Measurements from ENCODE around the gene FSTL4. TPM values are rescaled to one million over a fixed set of nuclear protein-coding genes. Genes with fewer than 3 reads are reported as not detected.

The FSTL4 gene
- total and polyA plus RNA-seq, 8 donors = 0.11 to 2.9 (median 0.22) TPM

DNA sequence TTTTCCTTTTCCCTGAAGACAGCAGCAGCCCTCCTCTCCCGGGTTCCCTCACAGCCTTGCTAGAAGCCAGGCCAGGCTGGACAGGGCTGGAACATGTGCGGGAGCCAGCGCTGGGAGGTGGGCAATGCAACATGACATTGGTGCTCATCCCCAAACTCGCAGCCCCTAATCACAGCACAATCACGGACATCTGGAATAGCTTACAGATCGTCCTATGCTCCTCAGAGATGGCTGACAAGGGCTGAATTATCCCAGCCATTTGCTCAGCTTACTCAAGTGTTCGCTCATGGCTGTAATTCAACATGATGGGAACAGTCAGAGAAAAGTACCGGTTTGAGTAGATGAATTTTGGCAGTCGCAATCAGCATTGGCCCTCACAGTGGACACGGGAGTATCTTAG, 49.8 kb downstream of the FSTL4 start:
- H3K27me3 ChIP-seq = no peaks in the 10 kb centered on the region
- ATAC-seq = no peak
- intact Hi-C loops (cut with DNase I) = no loop called here

DNA sequence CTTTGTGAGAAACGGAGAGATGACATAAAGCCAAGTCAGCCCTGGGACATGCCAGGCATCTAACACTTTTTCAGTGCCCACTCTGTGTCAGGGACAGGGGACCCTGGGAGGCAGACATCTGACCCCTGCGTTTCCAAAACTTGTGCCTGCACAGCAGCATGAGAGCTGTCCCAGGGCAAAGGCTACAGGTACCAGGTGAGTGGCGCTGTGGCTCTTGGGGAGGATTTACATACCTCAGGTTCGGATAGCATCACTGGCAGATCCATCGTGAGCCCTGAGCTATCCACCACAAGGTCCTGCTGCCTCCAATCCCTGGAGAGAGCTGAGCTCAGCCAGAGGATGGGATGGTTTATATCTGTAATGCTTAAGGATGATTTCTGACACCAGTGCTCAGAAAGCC, 52.4 kb downstream of the FSTL4 start:
- ATAC-seq = no peak
- Histone ChIP-seq H3K4me3 (no peak overlapping the region), H3K27ac (no peak overlapping the region), H3K27me3 (peaks cover 0 to 11% of the 10 kb centered on the region in 2 donors), H3K36me3 (no peaks in the 10 kb centered on the region), H3K9me3 (no peaks in the 10 kb centered on the region), H3K4me1 (no peaks in the 10 kb centered on the region)
- no peak for DNase-seq
- TF ChIP-seq, protein P1, sequence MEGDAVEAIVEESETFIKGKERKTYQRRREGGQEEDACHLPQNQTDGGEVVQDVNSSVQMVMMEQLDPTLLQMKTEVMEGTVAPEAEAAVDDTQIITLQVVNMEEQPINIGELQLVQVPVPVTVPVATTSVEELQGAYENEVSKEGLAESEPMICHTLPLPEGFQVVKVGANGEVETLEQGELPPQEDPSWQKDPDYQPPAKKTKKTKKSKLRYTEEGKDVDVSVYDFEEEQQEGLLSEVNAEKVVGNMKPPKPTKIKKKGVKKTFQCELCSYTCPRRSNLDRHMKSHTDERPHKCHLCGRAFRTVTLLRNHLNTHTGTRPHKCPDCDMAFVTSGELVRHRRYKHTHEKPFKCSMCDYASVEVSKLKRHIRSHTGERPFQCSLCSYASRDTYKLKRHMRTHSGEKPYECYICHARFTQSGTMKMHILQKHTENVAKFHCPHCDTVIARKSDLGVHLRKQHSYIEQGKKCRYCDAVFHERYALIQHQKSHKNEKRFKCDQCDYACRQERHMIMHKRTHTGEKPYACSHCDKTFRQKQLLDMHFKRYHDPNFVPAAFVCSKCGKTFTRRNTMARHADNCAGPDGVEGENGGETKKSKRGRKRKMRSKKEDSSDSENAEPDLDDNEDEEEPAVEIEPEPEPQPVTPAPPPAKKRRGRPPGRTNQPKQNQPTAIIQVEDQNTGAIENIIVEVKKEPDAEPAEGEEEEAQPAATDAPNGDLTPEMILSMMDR (IDR thresholded peaks at IDR 0.05) = no peak
- intact Hi-C loops (cut with DNase I) = no loop called here

More for the DNA sequence above, 49.8 kb downstream of the FSTL4 start:
- Histone ChIP-seq H3K4me3 (no peak overlapping the region), H3K4me1 (no peaks in the 10 kb centered on the region), H3K27ac (no peak overlapping the region), H3K36me3 (no peaks in the 10 kb centered on the region), H3K9me3 (no peaks in the 10 kb centered on the region)
- TF ChIP-seq, protein P1 (IDR thresholded peaks at IDR 0.05) = no peak
- no peak for DNase-seq

DNA sequence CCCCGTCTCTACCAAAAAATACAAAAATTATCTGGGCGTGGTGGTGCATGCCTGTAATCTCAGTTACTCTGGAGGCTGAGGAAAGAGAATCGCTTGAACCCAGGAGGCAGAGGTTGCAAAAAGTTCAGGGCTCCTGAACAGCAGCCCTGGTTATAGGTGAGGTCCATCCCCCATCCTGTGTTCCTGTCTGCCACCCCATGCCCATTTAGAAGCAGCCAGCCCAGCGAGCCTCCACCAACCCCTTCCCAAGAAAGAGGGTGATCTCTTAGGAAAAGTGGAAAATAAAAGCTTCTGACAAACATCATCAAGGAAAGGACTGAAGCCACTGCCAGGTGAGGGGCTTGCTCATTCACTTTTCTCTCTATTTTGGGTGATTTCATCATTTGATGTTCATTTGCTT, 55.8 kb downstream of the FSTL4 start:
- Histone ChIP-seq H3K9me3 (no peaks in the 10 kb centered on the region), H3K4me3 (no peak overlapping the region), H3K4me1 (no peaks in the 10 kb centered on the region), H3K36me3 (no peaks in the 10 kb centered on the region), H3K27ac (no peak overlapping the region), H3K27me3 (peaks cover 0 to 15% of the 10 kb centered on the region in 2 donors)
- no peak for DNase-seq
- no peak for ATAC-seq
- intact Hi-C loops (cut with DNase I) = no loop called here
- TF ChIP-seq, protein P1 (IDR thresholded peaks at IDR 0.05) = no peak

DNA sequence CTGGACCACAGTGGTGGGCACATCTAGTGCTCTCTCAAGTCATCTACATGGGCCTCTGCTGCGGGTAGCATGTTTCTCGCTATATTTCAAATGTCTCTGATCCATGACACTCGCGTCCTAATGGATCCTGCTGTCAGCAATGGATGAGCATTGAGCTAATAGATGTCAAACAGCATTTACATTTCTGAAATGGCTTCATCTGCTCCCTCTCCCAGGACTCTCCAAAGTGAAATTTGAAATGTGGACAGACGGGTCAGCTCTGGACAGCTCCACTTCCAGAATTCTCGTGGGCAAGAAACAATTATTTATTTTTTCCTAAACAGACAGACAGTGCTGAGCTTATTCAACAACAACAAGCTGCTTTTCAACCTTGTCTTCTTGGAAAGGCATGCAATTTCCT, 58.1 kb downstream of the FSTL4 start:
- H3K36me3 ChIP-seq = no peaks in the 10 kb centered on the region
- intact Hi-C loops (cut with DNase I) = no loop called here
- no peak overlapping the region for H3K27ac ChIP-seq
- no peaks in the 10 kb centered on the region for H3K4me1 ChIP-seq
- H3K4me3 ChIP-seq = no peak overlapping the region
- H3K27me3 ChIP-seq = peaks cover 0 to 15% of the 10 kb centered on the region in 2 donors
- no peaks in the 10 kb centered on the region for H3K9me3 ChIP-seq
- no peak for DNase-seq
- no peak for ATAC-seq
- TF ChIP-seq, protein P1 (IDR thresholded peaks at IDR 0.05) = no peak

DNA sequence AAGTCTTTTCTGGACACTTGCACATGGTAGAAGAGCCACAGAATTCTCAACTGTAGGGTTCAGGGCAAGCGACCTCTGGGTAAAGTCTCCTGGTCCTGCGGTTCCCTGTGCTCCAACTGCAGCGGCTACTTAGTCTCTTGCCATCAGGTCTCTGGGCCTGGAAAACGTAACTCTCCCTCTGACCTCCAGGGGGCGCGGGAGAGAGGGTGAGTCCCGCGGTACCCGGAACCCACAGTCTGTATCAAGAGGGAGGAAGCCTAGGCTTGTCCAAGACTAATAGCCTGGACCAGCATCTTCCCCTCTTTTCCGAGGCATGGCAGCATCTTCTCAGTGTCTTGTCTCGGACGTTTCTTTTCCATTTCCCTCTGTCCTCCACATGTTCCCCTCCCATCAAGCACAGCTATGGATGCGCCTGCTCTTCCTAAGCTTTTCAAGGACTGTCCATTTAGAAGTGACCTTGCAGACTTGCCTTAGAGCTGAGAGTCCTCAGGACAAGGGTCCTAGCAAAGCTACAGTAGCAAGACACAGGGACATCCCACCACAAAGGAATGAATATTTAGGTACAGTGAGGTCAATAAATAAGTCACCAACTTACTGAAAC, 59.3 kb downstream of the FSTL4 start:
- H3K36me3 ChIP-seq = no peaks in the 10 kb centered on the region
- no peak overlapping the region for H3K4me3 ChIP-seq
- ATAC-seq (peak; percentile 92), DNase-seq (peak; percentile 15 to 82 (median 39))
- intact Hi-C loops (cut with DNase I) = no loop called here
- H3K4me1 ChIP-seq = no peaks in the 10 kb centered on the region
- TF ChIP-seq, protein P1 (IDR thresholded peaks at IDR 0.05) = peak; percentile 62 to 67
- no peaks in the 10 kb centered on the region for H3K9me3 ChIP-seq
- H3K27me3 ChIP-seq = peaks cover 0 to 15% of the 10 kb centered on the region in 2 donors
- no peak overlapping the region for H3K27ac ChIP-seq
